SJSA1 (cell line): ENCODE data around the gene LRRC3. TPM values are rescaled to one million over a fixed set of nuclear protein-coding genes. Genes with fewer than 3 reads are reported as not detected.

Experiments used
- DNase-seq, 2 experiments: peaks; one replicate each; pipeline ENCODE4 v3.0.0-alpha.2; 2015 to 2020; ENCODE audit warnings: low spot score in 2 of 2, low read depth in 1 of 2
- H3K27ac ChIP-seq: fragments of 250-450 bp; sonication (Bioruptor Pico); 2 replicates; pipeline ENCODE4 v1.5.1; 2020; ENCODE audit warnings: mild to moderate bottlenecking, moderate library complexity
- H3K27me3 ChIP-seq: fragments of 250-450 bp; sonication (Bioruptor Pico); replicated peaks from 2 replicates; pipeline ENCODE4 v1.5.1; 2020; ENCODE audit warnings: mild to moderate bottlenecking, moderate library complexity
- H3K36me3 ChIP-seq: fragments of 250-450 bp; sonication (Bioruptor Pico); 2 replicates; pipeline ENCODE4 v1.5.1; 2020; ENCODE audit warnings: mild to moderate bottlenecking
- H3K4me1 ChIP-seq: fragments of 250-450 bp; sonication (Bioruptor Pico); replicated peaks from 2 replicates; pipeline ENCODE4 v1.6.1; 2021; ENCODE audit warnings: mild to moderate bottlenecking
- H3K4me3 ChIP-seq: fragments of 250-450 bp; sonication (Bioruptor Pico); 2 replicates; pipeline ENCODE4 v1.5.1; 2020; ENCODE audit warnings: mild to moderate bottlenecking
- H3K9me3 ChIP-seq: fragments of 250-450 bp; sonication (Bioruptor Pico); replicated peaks from 2 replicates; pipeline ENCODE4 v1.5.1; 2020; ENCODE audit warnings: mild to moderate bottlenecking
- total RNA-seq: library from RNA; depleted of rRNA; stranded (reverse); fragments of >200 nt; shearing (Covaris generic); gene quantifications from 2 replicates; pipeline ENCODE4 v1.2.3, GENCODE V29; 2014

Gene LRRC3
- total RNA-seq, 1 experiment from 2014 or later = 3.0 TPM

- no peak for DNase-seq
- no peaks in the 10 kb centered on the region for H3K36me3 ChIP-seq
- H3K4me3 ChIP-seq = no peak overlapping the region
- H3K27ac ChIP-seq = no peak overlapping the region
- peaks cover 21% of the 10 kb centered on the region; the same call in 1 of the 2 replicates for H3K9me3 ChIP-seq
- no peaks in the 10 kb centered on the region for H3K27me3 ChIP-seq
- peaks cover 4% of the 10 kb centered on the region for H3K4me1 ChIP-seq
Measured at GRCh38 chr21:44490405-44490804, 35.1 kb downstream of the LRRC3 start.

GRCh38 chr21:44490816-44491215 is 35.5 kb downstream of the LRRC3 start:
- no peak overlapping the region for H3K4me3 ChIP-seq
- H3K36me3 ChIP-seq = no peaks in the 10 kb centered on the region
- no peak for DNase-seq
- H3K27ac ChIP-seq = no peak overlapping the region
- peaks cover 4% of the 10 kb centered on the region for H3K4me1 ChIP-seq
- peaks cover 21% of the 10 kb centered on the region; the same call in 1 of the 2 replicates for H3K9me3 ChIP-seq
- no peaks in the 10 kb centered on the region for H3K27me3 ChIP-seq

GRCh38 chr21:44492567-44493385 is 37.5 kb downstream of the LRRC3 start:
- Histone ChIP-seq H3K27me3 (no peaks in the 10 kb centered on the region), H3K4me3 (no peak overlapping the region), H3K9me3 (peaks cover 21% of the 10 kb centered on the region; the same call in 1 of the 2 replicates), H3K36me3 (no peaks in the 10 kb centered on the region), H3K27ac (no peak overlapping the region), H3K4me1 (peaks cover 4% of the 10 kb centered on the region)
- no peak for DNase-seq

GRCh38 chr21:44494418-44494817 is 39.1 kb downstream of the LRRC3 start:
- Histone ChIP-seq H3K27me3 (no peaks in the 10 kb centered on the region), H3K36me3 (no peaks in the 10 kb centered on the region), H3K9me3 (peaks cover 21% of the 10 kb centered on the region; the same call in 1 of the 2 replicates), H3K27ac (no peak overlapping the region), H3K4me3 (no peak overlapping the region), H3K4me1 (peaks cover 4% of the 10 kb centered on the region)
- DNase-seq = no peak

GRCh38 chr21:44494956-44495355 is 39.6 kb downstream of the LRRC3 start:
- DNase-seq = no peak
- no peaks in the 10 kb centered on the region for H3K27me3 ChIP-seq
- H3K27ac ChIP-seq = no peak overlapping the region
- H3K4me1 ChIP-seq = peaks cover 4% of the 10 kb centered on the region
- peaks cover 21% of the 10 kb centered on the region; the same call in 1 of the 2 replicates for H3K9me3 ChIP-seq
- no peaks in the 10 kb centered on the region for H3K36me3 ChIP-seq
- H3K4me3 ChIP-seq = no peak overlapping the region

- Histone ChIP-seq H3K27me3 (no peaks in the 10 kb centered on the region), H3K4me1 (peaks cover 4% of the 10 kb centered on the region), H3K9me3 (peaks cover 17% of the 10 kb centered on the region; the same call in 1 of the 2 replicates), H3K4me3 (no peak overlapping the region), H3K36me3 (no peaks in the 10 kb centered on the region), H3K27ac (no peak overlapping the region)
- no peak for DNase-seq
Measured at GRCh38 chr21:44495611-44496563, 40.6 kb downstream of the LRRC3 start.

GRCh38 chr21:44496564-44497550 is 41.5 kb downstream of the LRRC3 start:
- H3K4me3 ChIP-seq = no peak overlapping the region
- no peak overlapping the region for H3K27ac ChIP-seq
- no peaks in the 10 kb centered on the region for H3K27me3 ChIP-seq
- DNase-seq = no peak
- H3K4me1 ChIP-seq = peaks cover 4% of the 10 kb centered on the region
- H3K36me3 ChIP-seq = no peaks in the 10 kb centered on the region
- peaks cover 16% of the 10 kb centered on the region; the same call in 1 of the 2 replicates for H3K9me3 ChIP-seq

GRCh38 chr21:44497703-44498126 is 42.4 kb downstream of the LRRC3 start:
- Histone ChIP-seq H3K4me3 (no peak overlapping the region), H3K27me3 (no peaks in the 10 kb centered on the region)

GRCh38 chr21:44498280-44499210 is 43.2 kb downstream of the LRRC3 start:
- no peaks in the 10 kb centered on the region for H3K4me1 ChIP-seq
- no peaks in the 10 kb centered on the region for H3K27me3 ChIP-seq
- no peak overlapping the region for H3K4me3 ChIP-seq
- peaks cover 3% of the 10 kb centered on the region; the same call in 1 of the 2 replicates for H3K9me3 ChIP-seq
- no peaks in the 10 kb centered on the region for H3K36me3 ChIP-seq
- no peak overlapping the region for H3K27ac ChIP-seq
- DNase-seq = no peak

More at GRCh38 chr21:44497703-44498126, 42.4 kb downstream of the LRRC3 start:
- no peak for DNase-seq
- no peaks in the 10 kb centered on the region for H3K36me3 ChIP-seq
- no peak overlapping the region for H3K27ac ChIP-seq
- H3K4me1 ChIP-seq = no peaks in the 10 kb centered on the region
- peaks cover 7% of the 10 kb centered on the region; the same call in 1 of the 2 replicates for H3K9me3 ChIP-seq

GRCh38 chr21:44499211-44499560 is 43.9 kb downstream of the LRRC3 start:
- Histone ChIP-seq H3K4me1 (no peaks in the 10 kb centered on the region), H3K9me3 (peaks cover 3% of the 10 kb centered on the region; the same call in 1 of the 2 replicates), H3K27ac (no peak overlapping the region), H3K36me3 (no peaks in the 10 kb centered on the region), H3K27me3 (no peaks in the 10 kb centered on the region), H3K4me3 (no peak overlapping the region)
- no peak for DNase-seq

- no peak overlapping the region for H3K4me3 ChIP-seq
- H3K27me3 ChIP-seq = no peaks in the 10 kb centered on the region
- no peak overlapping the region for H3K27ac ChIP-seq
- no peaks in the 10 kb centered on the region for H3K36me3 ChIP-seq
- H3K9me3 ChIP-seq = 0 out of 2 replicates have a peak, but pooled peaks cover 3% of the 10 kb centered on the region
- H3K4me1 ChIP-seq = no peaks in the 10 kb centered on the region
- DNase-seq = no peak
Measured at GRCh38 chr21:44499631-44500030, 44.3 kb downstream of the LRRC3 start.

GRCh38 chr21:44500111-44500510 is 44.8 kb downstream of the LRRC3 start:
- no peak for DNase-seq
- Histone ChIP-seq H3K4me3 (no peak overlapping the region), H3K9me3 (0 out of 2 replicates have a peak, but pooled peaks cover 3% of the 10 kb centered on the region), H3K4me1 (no peaks in the 10 kb centered on the region), H3K36me3 (no peaks in the 10 kb centered on the region), H3K27me3 (no peaks in the 10 kb centered on the region), H3K27ac (no peak overlapping the region)
